HG03097 (cell line): ENCODE data around the gene SULT4A1.
"Not testable (repeated sequence)": the region's sequence is repeated elsewhere in the genome, so short reads cannot be mapped to it uniquely, and the experiment has no call there.

Experiments
- ATAC-seq: cut with Tn5 transposase; IDR thresholded peaks from one replicate; pipeline ENCODE4 v1.9.1; 2021; ENCODE audit not compliant: unreplicated experiment, low FRiP score

The SULT4A1 gene

DNA sequence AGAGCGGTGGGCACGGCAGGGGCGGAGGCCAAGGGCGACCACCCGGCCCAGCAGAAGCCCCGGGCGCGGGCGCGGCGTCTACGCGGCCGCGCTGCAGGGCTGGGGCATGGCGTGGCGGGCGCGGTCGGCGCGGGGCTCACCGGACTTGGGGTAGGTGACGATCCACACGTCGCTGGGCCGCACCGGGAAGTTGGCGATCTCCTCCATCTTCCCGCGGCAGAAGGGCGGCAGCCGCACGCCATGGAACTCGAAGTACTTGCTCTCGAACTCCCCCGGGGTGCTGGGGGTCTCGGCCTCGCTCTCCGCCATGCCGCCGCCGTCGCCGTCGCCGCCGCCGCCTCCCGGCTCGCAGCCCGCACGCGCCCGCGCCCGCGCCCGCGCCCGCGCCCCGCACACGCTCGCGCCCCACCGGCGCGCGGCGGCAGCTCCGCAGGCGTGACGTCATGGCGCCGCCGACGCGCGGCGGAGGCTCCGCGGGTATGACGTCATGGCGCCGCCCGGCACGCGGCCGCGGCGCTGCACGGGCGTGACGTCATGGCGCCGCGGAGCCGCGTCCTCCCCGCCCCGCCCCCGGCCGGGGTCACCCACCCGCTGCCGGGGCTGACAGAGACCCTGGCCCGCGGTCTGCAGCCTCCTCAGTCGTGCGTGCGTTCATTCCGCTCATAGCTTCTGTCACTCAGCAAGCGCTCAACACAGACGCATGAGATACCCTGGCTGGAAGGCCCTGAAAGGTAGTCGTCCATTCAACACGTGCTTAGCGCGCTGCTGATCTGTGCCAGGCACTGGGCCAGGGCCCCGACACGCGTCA lies at the start of gene SULT4A1:
TSS of gene SULT4A1 (minus strand) at position 440 of the 808 bp plus-strand sequence. CDS start at position 309, 131 bp downstream.
- ATAC-seq, result no peak

GRCh38 chr22:43911351-43911750 lies 49.0 kb upstream of the SULT4A1 start:
- ATAC-seq, result no peak

GRCh38 chr22:43910178-43910695 lies 47.9 kb upstream of the SULT4A1 start:
- no peak for ATAC-seq

DNA sequence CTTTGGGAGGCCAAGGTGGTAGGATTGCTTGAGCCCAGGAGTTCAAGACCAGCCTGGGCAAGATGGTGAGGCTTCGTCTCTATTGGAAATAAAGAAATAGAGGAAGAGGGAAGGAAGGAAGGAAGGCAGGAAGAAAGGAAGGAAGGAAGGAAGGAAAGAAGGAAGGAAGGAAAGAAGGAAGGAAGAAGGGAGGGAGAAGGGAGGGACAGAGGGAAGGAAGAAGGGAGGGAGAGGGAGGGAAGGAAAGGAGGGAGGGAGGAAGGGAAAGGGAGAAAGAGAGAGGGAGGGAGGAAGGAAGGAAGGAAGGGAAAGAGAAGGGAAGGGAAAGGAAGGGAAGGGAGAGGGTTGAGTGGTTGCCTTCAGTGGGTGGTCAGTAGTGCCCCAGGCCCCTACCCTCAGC lies 47.4 kb upstream of the SULT4A1 start:
- no peak for ATAC-seq

DNA sequence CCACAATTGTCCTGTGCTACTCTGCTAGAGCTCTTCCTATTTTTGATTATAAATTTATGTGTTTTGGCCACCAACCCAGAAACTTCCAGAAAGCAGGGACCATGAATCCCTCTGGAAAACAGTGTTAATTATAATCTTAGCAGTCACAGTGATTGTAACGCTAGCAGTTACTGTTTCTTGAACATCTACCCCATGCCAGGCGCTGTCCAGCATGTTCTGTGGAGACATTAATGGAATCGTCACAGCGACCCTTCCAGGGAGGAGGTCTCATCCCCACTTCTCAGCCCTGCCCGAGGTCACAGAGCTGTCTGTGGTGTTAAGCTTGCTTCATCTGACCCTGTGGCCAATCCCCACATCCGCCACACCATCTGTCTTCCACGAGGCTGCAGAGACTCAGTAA lies 43.4 kb upstream of the SULT4A1 start:
- no peak for ATAC-seq

DNA sequence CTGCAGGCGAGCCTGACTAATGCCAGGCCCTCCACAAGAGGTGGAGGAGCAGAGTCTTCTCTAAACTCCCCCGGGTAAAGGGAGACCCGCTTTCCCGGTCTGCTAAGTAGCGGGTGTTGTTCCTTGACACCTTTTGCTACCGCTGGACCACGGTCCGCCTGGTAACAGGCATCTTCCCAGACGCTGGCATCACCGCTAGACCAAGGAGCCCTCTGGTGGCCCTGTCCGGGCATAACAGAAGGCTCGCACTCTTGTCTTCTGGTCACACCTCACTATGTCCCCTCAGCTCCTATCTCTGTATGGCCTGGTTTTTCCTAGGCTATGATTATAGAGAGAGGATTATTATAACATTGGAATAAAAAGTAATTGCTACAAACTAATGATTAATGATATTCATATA lies 42.1 kb upstream of the SULT4A1 start:
- ATAC-seq, result not testable (repeated sequence)

DNA sequence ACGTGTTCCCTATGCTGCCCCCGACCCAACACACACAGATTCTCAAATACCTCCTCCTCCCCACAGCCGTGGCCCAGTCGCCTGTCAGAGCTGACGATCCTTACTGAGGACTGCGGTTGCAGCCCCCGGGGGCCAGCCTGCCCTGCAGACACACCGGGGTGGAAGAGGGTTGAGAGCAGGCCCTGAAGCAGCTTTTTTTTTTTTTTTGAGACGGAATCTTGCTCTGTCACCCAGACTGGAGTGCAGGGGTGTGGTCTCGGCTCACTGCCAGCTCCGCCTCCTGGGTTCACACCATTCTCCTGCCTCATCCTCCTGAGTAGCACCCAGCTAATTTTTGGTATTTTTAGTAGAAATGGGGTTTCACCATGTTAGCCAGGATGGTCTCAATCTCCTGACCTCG lies 40.7 kb upstream of the SULT4A1 start:
- not testable (repeated sequence) for ATAC-seq

- no peak for ATAC-seq
Observed at GRCh38 chr22:43901976-43902643, 39.8 kb upstream of the SULT4A1 start.

DNA sequence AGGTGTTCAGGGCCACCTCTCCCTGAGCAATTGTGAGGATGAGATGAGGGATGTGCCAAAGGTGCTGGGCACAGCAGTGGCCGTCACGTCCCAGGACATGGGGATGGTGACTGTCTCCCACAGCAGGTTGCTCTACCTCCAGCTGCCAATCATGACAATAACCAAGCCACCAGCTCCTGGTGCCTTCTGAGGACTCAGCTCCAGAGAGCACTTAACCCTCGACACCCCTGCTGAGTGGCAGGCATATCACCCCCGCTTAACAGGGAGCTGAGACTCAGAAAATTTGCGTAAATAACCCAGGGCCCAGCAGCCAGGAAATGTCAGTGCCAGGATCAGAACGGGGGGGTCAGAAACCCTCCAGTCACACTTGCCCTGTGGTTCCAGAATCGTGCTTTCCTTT lies 37.9 kb upstream of the SULT4A1 start:
- ATAC-seq, result no peak

DNA sequence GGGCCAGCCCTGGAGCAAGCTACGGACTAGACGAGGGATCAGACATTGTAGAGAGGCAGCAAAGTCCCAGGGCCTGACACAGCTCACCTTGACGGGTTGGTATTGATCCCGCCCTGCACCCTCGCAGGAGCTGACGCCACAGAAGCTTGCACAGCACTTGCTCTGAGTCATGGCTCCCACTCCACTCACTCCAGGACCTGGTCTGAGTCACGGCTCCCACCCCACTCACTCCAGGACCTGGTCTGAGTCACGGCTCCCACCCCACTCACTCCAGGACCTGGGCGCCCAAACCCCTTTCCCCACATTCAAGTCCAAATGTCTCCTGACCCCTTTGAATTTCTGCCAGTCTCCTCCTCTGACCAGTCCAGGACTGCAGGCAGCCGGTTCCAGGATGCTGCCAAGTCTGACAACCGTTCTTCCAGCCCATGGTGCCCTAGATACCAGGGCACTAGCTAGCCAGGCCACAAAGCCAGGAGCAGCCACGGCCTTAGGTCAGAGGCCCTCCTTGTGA lies 35.5 kb upstream of the SULT4A1 start:
- ATAC-seq, result no peak

DNA sequence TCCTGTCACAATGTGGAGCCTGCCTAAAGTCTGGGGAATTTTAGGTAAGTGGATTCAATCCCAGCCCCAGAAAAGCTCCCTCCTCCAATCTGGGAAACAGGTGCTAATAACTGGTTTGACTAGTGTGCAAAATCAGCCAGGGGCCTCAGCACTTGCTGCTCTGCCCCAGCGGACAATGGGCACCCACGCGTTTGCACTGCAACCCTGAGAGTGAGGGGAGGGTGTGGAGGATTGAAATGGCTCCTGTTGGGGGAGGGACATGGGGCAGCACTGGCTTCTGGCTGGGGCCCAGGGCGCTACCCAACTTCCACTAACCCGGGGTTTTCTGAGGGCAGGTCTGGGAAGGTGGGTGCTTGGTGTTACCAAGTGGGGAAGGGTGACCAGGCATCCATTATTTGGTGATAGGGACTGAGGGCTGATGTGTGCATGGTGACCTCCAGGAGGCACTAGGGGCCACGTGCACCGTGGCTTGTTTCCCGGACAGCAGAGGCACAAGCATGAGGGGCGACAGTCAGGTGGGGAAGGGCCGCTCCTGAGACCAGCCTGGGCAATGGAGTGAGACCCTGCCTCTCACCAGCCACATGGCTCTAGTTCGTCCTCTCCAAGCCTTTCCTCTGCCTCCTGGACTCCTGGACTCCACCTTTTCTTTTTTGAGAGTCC lies 33.8 kb upstream of the SULT4A1 start:
- no peak for ATAC-seq

DNA sequence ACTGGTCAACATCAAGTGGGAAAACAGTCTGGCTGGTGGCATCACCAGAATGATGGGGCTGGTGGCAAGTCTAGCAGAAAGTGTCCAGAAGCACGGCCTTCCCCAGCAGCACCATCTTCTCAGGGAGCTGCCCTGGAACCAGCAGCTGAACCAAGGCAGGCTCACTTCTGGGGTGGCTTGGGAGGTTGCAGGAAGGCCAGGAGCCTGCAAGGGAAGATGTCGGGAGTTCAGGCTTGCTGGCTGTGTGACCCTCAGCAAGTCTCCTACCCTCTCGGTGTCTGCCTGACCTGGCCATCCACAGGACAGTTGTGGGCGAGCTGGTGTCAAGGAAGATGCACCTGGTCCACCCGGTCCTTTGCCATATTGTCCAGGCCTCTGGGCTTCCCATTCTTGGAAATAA lies 31.8 kb upstream of the SULT4A1 start:
- ATAC-seq, result no peak

DNA sequence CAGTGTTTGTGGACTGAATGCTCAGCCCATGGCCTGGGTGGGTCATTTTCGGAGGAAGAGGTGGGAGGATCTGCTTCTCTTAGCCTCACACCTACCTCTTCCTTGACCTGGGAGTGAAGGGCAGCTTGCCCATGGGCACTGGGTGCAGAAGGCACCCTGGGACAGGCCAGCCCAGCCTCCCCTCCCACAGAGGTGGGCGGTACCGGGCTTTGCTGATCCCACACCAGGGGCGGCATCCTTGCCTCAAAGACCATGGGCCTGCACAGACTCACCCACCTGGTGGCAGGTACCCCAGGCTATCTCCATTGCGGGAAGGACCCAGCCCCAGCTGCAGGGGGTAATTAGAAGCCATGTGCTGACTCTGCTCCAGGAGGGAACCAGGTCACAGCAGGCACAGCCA lies 31.0 kb upstream of the SULT4A1 start:
- ATAC-seq, result no peak

DNA sequence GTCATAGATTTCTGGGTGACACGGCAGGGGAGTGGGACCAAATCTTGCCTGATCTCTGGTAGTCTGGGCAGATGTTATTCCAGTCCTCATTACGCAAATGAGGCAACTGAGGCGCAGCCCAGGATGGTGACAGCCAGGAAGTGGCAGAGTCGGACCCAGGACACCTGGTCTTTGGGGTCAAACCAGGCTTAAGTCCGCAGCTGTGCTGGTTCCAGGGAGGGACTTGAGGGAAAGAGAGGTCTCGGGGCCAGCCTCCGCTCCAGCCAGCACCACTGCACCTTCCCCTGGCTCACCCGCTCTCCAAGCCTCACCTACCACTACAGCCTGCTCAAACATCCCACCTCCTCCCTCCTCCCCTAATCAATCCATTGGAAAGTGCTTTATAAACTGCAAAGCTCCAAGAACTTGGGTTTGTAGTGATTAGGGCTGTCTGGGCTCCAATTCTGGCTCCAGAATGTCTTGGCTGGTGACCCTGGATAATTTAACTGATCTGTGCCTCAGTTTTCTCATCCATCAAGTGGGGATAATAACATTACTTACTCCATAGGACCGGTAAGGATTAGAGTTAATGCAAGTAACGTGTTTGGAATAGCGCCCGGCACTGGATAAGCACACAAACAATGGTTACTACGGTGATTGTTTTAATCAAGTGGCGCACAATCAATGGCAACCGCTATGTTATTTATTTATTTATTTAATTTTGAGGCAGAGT lies 30.0 kb upstream of the SULT4A1 start:
- no peak for ATAC-seq

DNA sequence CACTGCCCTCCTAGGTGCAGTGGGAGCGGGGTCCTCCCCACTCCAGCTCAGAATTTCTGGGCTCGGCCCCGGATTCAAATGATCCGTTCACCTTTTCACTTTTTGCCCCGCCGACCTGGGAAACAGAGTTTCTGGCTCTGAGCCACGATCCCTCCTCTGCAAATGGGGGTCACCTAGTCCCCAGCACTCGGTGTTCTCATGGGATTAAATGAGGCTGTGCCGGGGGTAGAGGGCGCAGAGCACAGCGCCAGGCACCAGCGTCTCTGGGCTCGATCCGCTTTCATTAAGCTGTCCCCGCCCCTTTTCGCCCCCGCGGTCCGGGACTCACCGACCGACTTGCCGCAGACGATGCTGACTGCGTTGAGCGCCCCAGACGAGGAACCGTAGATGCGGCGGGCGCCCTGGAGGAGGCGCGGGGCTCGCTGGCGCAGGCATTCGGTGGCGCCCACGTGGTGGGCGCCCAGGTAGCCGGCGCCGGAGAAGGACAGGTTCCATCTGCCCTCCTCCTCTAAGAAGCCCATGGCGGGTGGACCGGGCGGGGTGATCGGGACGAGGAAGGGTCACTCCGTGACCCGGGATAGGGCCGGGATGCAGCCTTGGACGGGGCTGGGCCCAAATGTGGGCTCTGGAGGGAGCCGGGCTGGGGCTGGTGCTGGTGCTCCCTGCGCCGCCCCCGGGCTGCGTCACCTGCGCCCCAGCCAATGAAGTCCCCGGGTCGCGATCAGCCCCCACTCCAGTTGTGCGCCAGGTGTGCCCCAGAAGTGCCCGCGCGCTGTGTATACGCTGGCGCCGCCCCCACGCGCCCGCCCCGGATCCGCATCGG lies 29.3 kb upstream of the SULT4A1 start, which contains the start of gene PNPLA5:
TSS of gene PNPLA5 (minus strand) at position 654 of the 823 bp plus-strand sequence. CDS start at position 521, 133 bp downstream.
- no peak for ATAC-seq

DNA sequence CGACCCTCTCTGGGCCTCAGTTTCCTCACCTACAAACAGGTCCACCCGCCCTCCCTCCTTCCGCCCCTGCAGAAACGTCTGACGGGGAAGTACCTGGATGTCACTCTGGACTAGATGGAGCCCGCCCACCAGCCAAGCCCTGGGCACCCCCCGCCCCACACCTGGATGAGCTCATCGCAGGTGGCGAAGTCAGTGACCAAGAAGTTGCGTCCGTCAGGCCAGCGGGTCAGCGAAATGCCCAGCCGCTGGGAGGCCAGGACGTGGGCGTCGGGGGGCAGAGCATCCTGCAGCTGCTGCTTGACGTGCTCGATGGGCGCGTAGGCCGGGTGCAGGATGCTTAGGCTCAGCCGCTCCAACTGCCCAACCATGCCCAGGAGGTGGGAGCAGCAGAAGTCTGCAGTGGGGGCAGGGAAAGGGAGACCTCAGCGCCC lies 28.6 kb upstream of the SULT4A1 start:
- ATAC-seq, result no peak

GRCh38 chr22:43889860-43890253 lies 27.5 kb upstream of the SULT4A1 start:
- ATAC-seq, result no peak

GRCh38 chr22:43889201-43889859 lies 27.0 kb upstream of the SULT4A1 start:
- ATAC-seq, result no peak

- ATAC-seq, result no peak
Observed at GRCh38 chr22:43888740-43889139, 26.4 kb upstream of the SULT4A1 start.
